NCI-H1105 treated with DMSO at 0.1 percent for 48 hours (cell line): ENCODE data around the gene ASTN2.
"Not testable (repeated sequence)": the region's sequence is repeated elsewhere in the genome, so short reads cannot be mapped to it uniquely, and the experiment has no call there.

ENCODE experiments used
- DNase-seq: peaks from one replicate; lab custom pipeline; 2025; lab: John Stamatoyannopoulos, UW

Gene ASTN2

DNA sequence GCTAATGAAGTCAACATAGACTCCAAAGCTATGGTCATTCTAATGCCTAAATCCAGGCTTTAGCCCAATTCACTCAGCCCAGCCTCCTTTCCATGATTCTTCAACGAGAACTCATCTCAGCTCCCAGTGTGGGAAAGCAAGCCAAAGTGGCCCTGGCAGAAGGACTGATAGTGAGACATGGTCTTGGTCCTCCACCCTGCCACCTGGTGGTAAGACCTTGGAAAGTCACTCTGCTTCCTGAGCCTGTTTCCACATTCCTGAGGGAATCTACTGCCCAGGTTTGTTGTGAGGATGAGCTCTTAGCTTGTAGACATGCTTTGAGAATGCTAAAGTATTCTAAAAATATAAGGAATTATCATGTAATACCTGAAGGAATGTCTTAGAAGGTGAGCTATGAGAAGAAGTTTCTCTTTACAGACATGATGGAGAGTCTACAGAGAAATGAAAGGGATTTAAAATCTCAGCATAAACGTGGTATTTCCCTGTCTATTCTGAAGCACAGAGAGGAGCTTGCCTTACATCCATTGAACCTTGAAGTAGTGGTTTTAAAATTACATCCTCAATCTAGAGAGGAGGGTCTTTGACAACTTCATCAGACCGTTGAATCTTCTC is 554.2 kb downstream of the ASTN2 start:
- peak; percentile 66 for DNase-seq

DNA sequence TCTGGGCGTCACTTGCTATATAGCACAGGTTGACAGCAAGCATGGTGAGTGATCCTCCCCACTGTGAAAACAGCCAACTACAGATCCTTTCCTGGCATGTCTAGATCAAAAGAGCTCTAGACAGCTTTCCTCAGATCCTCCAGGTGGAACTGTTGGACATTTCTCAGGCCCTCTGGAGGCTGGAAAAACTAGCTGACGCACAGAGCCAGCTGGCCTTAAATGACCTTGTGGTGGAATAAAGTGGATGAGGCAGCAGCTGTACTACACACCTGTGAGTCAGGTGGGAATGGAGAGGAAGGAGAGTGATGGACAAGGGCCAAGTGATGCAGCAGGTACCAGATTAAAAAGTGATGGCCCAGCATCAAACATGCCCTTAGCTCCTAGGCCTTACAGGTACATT is 555.1 kb downstream of the ASTN2 start:
- DNase-seq = peak; percentile 73

DNA sequence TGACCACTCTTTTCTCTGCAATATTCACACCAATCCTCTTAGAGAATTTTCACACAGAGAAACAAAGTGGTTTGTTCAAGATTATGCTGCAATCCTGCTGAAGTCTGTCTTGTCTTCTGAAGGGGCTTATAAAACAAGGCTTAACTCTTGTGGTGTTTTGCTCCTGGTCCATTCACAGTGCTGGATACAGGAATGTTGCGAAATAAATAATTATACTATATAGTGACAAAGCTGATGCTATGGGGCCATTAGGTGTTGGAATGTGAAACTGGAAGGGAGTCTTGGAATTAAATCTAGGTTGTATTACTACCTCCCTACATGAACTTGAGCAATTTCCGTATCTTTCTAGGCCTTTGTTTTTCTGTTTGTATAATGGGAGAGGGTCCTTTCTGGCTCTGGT is 557.5 kb downstream of the ASTN2 start:
- DNase-seq = no peak

DNA sequence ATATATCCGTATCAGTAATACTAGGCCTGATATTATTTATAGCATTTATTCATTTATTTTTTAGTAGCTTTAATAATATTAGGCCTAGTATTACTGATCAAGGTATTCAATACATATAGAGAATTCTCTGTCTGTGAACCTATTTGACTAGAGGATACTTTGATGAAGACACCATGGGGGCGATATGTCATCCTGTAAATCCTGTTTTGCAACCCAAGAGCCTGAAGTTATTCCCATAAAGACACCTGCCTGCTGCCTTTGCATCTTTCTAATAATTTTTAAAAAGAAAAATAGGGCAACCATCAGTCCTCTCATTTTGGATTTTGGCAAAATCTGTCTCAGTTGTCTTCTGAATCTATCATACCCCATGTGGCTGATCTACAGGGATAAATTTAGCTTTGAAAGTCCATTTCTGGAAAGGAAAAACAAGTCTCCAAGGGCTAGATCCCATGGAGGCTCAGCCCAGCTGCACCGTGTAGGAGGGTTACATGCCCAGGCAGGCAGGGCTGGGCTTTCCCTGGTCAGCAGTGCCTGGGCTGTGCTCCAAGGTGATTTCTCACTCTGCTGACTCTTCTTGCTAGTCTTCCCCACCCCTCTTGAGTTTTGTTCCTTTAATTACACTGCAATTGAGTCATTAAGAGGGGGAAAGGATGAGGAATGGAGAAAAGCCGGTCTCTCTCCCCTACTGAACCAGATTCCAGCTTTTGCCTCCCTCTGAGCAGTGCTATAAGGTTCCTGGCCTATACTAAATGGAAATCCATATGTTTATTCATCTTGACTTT is 558.8 kb downstream of the ASTN2 start:
- DNase-seq = peak; percentile 94

DNA sequence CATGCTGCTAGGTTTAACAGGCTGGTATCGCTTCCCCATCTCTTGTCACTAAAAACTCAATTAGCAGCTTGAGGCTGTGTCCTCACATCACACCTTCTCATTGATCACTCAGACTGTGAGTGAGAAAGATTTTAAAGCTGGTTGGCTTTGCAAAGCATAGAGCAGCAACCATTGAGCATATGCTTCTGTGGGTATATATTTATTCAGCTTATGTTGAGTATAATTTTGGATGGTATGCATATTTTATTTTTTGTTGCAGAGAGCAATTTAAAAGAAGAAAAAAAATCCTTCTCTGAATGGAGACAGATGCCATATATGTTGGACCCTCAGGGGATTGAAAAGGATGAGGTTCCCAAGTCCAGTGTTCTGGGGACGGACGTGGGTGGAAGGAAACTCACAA is 565.1 kb downstream of the ASTN2 start:
- DNase-seq = no peak

DNA sequence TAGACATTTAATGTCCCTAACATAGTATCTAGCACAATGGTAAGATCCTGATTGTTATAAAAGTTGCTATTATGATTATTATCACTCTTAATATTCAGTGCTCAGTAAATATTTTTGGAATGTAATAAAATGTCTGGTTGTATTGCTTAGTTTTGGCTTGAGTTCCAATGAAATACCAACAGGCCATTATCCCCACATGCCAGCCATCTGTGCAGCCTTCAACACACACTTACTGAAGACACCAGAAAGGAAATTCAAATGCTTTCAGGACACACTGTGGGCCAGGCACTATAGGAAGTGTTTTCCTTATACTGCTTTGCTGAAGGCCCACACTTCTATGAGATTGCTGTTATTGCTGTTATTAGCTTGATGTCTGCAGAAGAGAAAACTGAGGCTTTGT is 570.2 kb downstream of the ASTN2 start:
- no peak for DNase-seq

DNA sequence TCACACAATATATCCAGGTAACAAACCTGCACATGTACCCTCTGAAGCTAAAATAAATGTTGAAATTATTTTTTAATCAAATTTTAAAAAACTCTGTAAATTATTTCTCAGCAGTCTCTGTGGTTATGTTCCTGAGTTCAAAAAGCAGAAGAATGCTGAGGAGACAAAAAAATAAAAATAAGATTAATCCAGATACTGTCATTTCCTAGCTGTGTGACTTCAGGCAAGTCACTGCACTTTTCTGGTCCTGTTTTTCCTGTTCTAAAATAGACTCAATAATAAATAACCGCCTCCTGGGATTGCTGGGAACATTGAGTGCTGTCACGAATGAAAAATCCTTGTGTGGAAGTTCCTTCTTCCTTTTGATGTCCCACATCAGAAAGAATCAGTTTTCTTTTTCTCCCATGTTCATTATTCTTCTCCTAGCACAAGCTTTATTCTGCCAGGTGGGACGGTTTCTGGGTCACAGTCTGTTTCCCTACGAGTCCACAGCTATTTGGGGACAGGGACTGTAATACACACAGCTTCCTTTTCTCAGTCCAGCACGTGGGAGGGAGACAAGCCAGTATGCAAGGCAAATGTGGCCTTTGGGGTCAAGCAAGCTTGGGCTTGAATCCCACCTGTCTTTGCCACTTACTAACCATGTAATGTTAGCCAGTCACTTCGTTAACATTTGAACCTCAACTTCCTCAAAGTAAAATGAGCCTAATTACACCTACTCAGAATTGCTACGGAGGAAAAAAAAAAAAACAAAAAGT is 570.8 kb downstream of the ASTN2 start:
- no peak for DNase-seq

DNA sequence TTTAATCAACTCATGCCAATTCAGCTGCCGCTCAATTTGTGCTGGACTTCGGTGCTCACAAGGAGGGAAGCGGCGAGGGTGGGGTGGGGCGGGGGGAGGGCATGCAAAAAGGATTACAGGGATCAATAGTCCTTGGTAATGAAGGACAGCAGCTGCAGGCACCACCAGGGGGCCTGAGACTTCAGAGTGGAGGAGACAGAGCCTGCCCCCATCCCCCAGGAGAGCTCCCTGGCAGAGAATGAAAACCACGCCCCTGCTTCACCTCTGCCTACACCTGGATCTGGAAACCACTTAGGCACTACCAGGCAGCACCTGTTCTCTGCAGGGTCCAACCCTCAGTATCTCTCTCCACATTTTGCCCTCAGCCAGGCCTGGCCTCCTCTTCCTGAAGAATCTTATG is 572.2 kb downstream of the ASTN2 start:
- peak; percentile 38 for DNase-seq

DNA sequence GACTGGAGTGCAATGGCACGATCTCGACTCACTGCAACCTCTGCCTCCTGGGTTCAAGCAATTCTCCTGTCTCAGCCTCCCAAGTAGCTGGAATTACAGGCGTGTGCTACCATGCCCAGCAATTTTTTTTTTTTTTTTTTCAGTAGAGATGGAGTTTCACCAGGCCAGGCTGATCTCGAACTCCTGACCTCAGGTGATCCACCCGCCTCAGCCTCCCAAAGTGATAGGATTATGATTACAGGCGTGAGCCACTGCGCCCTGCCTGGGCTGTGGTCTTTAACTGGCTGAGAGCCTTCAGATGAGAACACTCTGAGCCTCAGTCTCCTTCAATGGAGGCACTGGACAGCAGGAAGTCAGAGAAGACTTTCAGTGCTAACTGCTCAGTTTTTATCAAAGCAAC is 576.4 kb downstream of the ASTN2 start:
- not testable (repeated sequence) for DNase-seq

DNA sequence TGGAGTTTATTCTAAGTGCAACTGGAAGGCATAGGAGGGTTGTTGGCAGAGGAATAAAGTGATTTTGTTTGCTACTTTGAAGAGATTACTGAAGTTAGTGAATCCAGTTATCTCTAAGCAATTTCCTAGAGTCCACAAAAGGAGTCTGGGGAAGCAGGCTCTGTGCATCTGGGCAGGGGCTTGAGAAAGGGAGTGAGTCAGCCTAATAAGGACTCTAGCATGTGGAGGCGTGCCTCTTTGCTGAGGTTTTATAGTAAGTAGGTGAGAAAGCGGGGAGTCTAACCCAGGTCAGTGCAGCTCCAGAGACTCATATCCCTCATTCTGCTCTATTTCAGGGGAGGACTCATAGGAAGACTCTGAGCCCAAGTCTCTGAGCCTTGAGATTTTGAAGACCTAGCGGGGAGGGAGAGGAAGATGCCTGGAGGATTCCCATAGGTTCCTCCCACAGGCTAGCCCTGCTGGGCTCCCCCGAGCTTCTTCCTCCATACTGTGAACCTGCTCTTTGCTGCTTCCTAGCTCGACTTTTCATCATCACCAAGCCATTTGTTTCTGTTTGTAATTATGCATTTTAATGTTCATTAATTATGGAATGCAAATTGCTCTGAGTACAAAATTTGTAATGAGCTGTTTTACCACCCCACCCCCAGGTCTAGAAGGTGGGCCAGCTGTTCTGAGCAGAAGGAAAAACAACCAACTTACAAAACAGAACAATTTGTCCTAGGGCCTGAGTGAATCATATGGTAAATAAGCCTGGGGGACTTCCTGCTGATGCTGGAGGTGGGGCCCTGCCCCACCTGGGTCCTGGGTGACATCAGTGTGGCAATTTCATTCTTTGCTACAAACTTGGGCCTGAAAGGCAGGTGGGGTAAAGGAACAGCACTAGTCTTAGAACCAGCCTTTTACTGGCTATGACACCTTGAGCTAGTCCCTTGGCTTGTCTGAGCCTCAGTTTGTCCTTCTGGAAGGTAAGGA is 577.6 kb downstream of the ASTN2 start:
- no peak for DNase-seq

DNA sequence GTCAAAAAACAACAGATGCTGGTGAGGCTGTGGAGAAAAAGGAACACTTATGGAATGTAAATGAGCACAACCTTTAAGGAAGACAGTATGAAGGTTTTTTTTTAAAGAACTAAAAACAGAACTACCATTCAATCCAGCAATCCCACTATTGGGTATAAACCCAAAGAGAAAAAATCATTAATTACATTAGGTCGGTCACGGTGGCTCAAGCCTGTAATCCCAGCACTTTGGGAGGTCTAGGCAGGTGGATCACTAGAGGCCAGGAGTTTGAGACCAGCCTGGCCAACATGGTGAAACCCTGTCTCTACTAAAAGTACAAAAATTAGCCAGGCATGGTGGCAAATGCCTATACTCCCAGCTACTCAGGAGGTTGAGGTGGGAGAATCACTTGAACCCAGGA is 584.5 kb downstream of the ASTN2 start:
- DNase-seq = not testable (repeated sequence)

DNA sequence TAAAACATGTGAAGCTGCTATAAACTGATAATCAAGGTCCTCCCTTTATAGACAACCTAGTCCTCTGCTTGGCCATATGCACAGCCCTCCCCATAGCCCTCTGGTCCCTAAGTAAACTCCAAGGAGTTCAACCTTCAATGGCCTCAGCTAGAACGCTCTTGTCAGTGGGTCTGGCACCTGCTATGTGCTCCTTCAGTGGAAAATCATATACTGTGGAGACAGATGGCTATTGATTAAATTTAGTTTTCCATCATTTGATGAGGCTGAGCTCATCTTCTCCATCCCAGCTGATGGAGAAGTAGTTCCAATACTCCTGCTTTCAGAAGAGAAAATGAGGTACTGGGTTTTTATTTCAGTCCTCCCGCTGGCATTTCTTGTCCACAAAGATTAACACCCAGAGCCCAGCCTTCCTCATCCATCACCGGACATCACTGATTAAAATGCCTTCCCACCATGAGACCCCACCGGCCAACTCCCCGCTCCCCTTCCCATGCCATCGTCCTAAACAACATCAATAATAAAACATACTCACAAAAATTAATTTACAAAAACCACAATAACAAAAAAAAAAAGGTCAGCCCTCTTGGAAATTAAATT is 593.1 kb downstream of the ASTN2 start:
- DNase-seq = no peak

DNA sequence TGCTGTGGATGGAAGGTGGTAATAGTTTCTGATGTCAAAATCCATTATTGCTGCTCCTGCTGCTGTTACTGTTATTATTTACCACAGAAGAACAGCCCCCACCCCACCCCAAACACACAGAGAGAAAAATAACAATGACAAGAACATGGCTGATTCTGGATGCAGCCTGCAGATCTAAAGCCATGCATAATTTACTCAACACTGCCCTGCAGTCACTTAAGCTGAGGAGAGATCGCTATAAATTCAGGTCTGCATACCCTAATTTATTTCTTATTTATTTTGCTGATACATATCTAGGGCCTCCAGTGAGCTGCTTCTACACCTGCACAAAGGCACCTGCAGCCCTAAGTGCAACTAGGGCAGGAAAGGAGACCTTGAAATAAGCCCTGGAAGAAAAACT is 595.7 kb downstream of the ASTN2 start:
- DNase-seq = no peak

DNA sequence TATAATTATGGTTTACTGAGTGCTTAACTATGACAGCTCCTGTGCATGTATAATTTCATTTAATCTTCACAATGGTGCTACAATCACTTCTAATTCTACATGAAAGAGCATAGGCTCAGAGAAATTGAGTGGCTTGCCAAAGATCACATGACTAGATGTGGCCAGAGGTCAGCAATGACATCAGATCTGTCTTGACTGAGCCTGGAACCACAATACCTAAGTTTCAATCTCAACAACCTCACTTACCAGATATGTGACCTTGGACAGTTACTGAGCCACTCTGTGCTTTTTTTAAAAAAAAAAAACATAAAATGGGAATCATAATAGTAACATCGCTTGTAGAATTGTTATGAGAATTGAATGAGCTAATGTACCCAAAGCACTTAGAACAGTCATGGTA is 597.1 kb downstream of the ASTN2 start:
- no peak for DNase-seq

DNA sequence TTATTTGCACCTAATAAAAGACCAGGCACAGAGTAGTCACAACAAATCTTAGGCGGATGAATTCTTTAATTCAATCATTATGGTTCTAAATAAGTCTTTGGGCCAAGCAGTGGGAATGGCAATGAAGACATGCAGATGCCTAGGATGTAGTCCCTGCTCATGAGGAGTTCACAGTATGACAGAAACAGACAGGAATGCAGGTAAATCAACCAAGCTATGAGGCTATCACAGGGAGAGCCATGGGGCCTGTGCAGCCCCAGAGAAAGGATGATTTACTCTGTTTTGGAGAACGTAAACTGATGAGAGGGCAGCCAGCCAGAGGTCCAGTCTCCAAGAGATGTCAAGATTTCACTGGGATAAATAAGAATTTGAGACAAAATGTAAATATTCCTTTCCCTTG is 598.4 kb downstream of the ASTN2 start:
- no peak for DNase-seq

DNA sequence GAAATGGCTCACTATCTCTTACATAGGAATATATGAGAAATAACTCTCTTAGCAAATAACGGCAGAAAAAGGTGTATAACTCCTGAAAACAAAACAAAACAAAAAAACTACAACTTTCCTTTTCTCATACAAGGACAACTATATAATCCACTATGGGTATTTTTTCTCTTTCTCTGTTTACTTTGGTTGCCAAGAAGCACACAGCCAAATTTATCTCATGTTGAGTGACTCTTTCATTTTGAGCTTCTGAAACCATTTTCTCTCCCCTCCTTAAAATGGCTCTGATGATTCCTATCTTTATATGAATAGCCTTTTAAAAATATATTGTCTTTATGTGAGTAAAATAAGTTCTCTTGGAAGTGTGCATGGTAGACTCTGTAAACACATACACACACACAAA is 599.0 kb downstream of the ASTN2 start:
- no peak for DNase-seq

DNA sequence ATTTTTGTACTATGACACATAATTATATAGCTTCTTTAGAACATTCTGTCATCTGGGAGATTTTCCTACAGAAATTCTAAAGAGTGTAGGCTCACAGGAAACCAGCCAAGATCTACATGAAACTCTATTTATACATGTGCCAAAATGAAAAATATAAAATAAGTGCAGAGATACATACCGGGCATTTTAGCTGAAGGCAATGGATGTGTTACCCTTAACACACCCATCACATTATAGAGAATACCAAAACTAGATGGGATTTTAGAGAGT is 601.9 kb downstream of the ASTN2 start:
- DNase-seq = no peak

DNA sequence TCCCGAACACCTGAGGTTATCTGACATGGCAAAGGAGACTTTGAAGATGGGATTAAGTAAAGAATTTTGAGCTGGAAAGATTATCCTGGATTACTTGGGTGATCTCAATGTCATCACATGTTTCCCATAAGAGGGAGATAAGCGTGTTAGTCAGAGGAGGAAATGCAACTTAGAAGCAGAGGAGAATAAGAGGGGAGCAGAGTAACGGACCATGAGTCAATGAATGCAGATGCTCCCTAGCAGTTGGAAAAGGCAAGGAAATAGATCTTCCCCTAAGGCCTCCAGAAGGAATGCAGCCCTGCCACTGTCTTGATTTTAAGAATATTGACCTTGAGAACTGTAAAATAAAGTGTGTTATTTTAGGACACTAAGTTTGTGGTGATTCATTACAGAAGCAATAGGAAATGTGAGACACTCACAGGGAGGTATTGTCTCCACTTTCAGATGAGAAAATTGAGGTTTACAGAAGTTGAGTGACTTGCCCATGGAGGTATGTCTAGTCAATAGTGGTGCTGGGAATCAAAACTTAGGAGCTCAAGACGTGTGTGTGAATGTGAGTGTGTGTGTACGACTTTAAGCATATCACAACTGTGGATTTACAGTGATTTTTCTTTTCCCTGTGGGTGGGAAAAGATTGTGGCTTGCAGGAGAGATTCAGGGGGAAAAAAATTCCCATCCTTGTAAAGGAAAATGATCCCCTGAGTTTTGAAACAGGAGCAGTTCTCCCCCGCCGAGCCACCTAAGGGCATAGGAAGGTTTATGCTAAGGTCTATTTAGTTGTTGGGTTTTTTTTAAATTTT is 602.4 kb downstream of the ASTN2 start:
- DNase-seq = no peak

DNA sequence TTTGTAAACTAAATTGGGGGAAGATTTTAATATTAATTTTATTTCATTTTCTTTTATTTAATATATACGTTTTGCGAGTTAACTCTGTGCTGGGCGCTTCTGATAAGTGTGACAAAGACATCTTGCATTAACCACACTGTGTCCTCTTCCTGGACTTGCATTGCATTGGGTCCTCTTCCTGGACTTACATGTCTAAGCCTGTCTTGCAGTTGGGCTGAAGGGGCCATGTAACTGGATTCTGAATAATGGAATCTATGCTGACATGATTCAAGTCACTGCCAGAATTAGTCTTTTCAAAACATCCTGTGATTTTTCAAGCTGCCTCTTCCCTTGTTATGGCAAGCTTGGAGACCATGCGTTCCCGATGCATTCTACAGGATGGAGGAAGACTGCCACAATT is 605.2 kb downstream of the ASTN2 start:
- no peak for DNase-seq

DNA sequence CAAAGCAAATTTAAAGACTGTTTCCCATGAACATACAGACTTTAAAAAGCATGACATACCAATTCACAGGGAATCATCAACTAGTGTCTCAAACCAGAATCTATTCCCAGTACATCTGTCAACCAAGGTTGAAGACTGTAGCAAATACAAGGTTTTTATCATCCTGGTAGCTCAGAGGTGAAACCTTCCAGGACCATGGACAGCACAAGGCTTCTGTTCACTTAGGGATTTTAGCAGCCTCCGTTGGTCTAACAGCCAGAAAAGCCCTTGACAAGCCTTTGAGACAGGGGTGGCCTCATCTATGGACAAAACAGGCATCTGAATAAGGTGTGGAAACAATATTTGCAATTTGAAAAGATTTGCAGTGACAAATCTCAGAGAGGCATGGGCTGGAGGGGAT is 608.8 kb downstream of the ASTN2 start:
- DNase-seq = no peak

DNA sequence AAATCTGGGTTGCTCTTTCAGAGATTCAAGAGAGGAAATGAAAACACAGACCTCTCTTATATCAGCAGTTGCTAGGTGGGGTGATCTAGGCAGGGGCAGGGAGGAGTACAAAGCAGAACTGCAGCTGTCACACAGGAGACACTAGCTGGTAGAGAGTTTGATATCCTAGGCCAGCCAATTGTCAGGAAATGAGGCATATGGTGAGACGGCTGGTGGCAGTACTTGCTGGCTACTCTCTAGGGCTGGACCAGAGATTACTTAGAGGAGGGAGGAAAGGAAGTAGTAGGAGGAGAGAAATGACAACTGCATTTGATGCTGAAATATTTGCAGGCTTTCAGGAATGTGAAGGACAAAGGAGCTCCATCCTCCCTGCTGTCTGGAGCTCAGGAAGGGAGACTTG is 614.0 kb downstream of the ASTN2 start:
- no peak for DNase-seq
